ENCODE results near the gene ARL5B. TPM values are rescaled to one million over a fixed set of nuclear protein-coding genes. Genes with fewer than 3 reads are reported as not detected.
"Not testable (repeated sequence)": the region's sequence is repeated elsewhere in the genome, so short reads cannot be mapped to it uniquely, and the experiment has no call there.

Gene ARL5B
- total and polyA plus RNA-seq, 8 donors, result 15.1 to 44.8 (median 41.2) TPM

- no peak overlapping the region for H3K4me3 ChIP-seq
- no peaks in the 10 kb centered on the region for H3K27me3 ChIP-seq
- TF ChIP-seq CTCF (IDR thresholded peaks at IDR 0.05), result no peak
- peaks cover 0 to 25% of the 10 kb centered on the region in 2 donors for H3K36me3 ChIP-seq
- no peak for ATAC-seq
- no peak overlapping the region for H3K27ac ChIP-seq
- H3K4me1 ChIP-seq, result no peaks in the 10 kb centered on the region
- intact Hi-C loops (cut with DNase I), result no loop called here
- no peaks in the 10 kb centered on the region for H3K9me3 ChIP-seq
- DNase-seq, result no peak
Measured at GRCh38 chr10:18616337-18616736, 42.9 kb upstream of the ARL5B start.

GRCh38 chr10:18619016-18619415, 40.2 kb upstream of the ARL5B start:
- H3K27me3 ChIP-seq, result no peaks in the 10 kb centered on the region
- no peak for TF ChIP-seq CTCF (IDR thresholded peaks at IDR 0.05)
- no peak overlapping the region for H3K4me3 ChIP-seq

GRCh38 chr10:18620856-18621255, 38.4 kb upstream of the ARL5B start:
- intact Hi-C loops (cut with DNase I), result no loop called here
- H3K9me3 ChIP-seq, result no peaks in the 10 kb centered on the region
- no peak for TF ChIP-seq CTCF (IDR thresholded peaks at IDR 0.05)
- peaks cover 0 to 13% of the 10 kb centered on the region in 2 donors for H3K36me3 ChIP-seq
- no peak for DNase-seq
- H3K4me3 ChIP-seq, result no peak overlapping the region
- H3K27me3 ChIP-seq, result no peaks in the 10 kb centered on the region
- no peaks in the 10 kb centered on the region for H3K4me1 ChIP-seq
- no peak overlapping the region for H3K27ac ChIP-seq
- ATAC-seq, result peak; percentile 82

More at GRCh38 chr10:18619016-18619415, 40.2 kb upstream of the ARL5B start:
- ATAC-seq (peak; percentile 86), DNase-seq (peak in 2 of 4 donors; percentile 20 to 51)
- H3K4me1 ChIP-seq, result no peaks in the 10 kb centered on the region
- no peaks in the 10 kb centered on the region for H3K9me3 ChIP-seq
- H3K27ac ChIP-seq, result no peak overlapping the region
- H3K36me3 ChIP-seq, result peaks cover 0 to 16% of the 10 kb centered on the region in 2 donors
- intact Hi-C loops (cut with DNase I), result no loop called here

- H3K27me3 ChIP-seq; ATAC-seq; H3K4me3 ChIP-seq; H3K27ac ChIP-seq; H3K9me3 ChIP-seq; intact Hi-C loops (cut with DNase I); DNase-seq; H3K4me1 ChIP-seq: not testable (repeated sequence)
- H3K36me3 ChIP-seq, result peaks cover 0 to 13% of the 10 kb centered on the region in 2 donors
Measured at GRCh38 chr10:18623671-18624070, 35.6 kb upstream of the ARL5B start.

GRCh38 chr10:18625886-18626285, 33.3 kb upstream of the ARL5B start:
- Histone ChIP-seq H3K4me1 (no peaks in the 10 kb centered on the region), H3K36me3 (peaks cover 0 to 7% of the 10 kb centered on the region in 2 donors), H3K27me3 (no peaks in the 10 kb centered on the region), H3K27ac (no peak overlapping the region), H3K9me3 (no peaks in the 10 kb centered on the region), H3K4me3 (no peak overlapping the region)
- TF ChIP-seq CTCF (IDR thresholded peaks at IDR 0.05), result no peak
- intact Hi-C loops (cut with DNase I), result no loop called here
- ATAC-seq, result no peak
- no peak for DNase-seq

GRCh38 chr10:18627452-18628018, 31.7 kb upstream of the ARL5B start:
- H3K27me3 ChIP-seq; H3K4me1 ChIP-seq; H3K36me3 ChIP-seq; intact Hi-C loops (cut with DNase I); H3K9me3 ChIP-seq; ATAC-seq: not testable (repeated sequence)
- Histone ChIP-seq H3K4me3 (peak overlapping the region; percentile 39 to 43), H3K27ac (peak overlapping the region; percentile 58 to 73)
- DNase-seq, result peak; percentile 37 to 83 (median 74)

- not testable (repeated sequence) for H3K27ac ChIP-seq
Measured at GRCh38 chr10:18632500-18632899, 26.7 kb upstream of the ARL5B start.

More at GRCh38 chr10:18632500-18632899, 26.7 kb upstream of the ARL5B start:
- H3K4me1 ChIP-seq; ATAC-seq; H3K9me3 ChIP-seq; DNase-seq; H3K27me3 ChIP-seq; intact Hi-C loops (cut with DNase I); H3K4me3 ChIP-seq; H3K36me3 ChIP-seq: not testable (repeated sequence)

All from left lung (tissue), 10 donors.